PC-9 (cell line): Measurements from ENCODE around the gene VSTM2L. TPM values are rescaled to one million over a fixed set of nuclear protein-coding genes. Genes with fewer than 3 reads are reported as not detected.

Source experiments
- BruUV-seq: library from RNA; stranded (reverse); fragments of 400-500 nt; replicated peaks from 2 replicates; lab custom pipeline; 2021; lab: Mats Ljungman, UMichigan
- CTCF ChIA-PET: fragments of 300-600 bp; sonication (Branson Sonifier 250); formaldehyde crosslinking; loops from one replicate; lab custom pipeline; 2022; ENCODE audit warnings: antibody characterized with exemption; lab: Charles Lee
- POLR2A ChIA-PET: fragments of 300-600 bp; sonication (Branson Sonifier 250); formaldehyde crosslinking; loops from one replicate; lab custom pipeline; 2022; ENCODE audit warnings: antibody characterized with exemption; ENCODE audit not compliant: unreplicated experiment; lab: Charles Lee
- DNase-seq, 2 experiments: peaks; one replicate each; pipeline versions ENCODE4 v3.0.0 to v3.0.0-alpha.2; 2015 to 2022; ENCODE audit warnings: mixed read lengths in 1 of 2
- H2AFZ ChIP-seq: fragments of 200-600 bp; sonication (generic); 2 replicates; pipeline ENCODE4 v1.8.1; 2017; ENCODE audit warnings: antibody characterized with exemption
- H3F3A ChIP-seq: fragments of 200-600 bp; sonication (generic); 2 replicates; pipeline ENCODE4 v1.8.1; 2017; ENCODE audit warnings: antibody characterized with exemption, mild to moderate bottlenecking, low read depth; ENCODE audit not compliant: insufficient read depth
- H3K27ac ChIP-seq: fragments of 200-600 bp; sonication (generic); 2 replicates; pipeline ENCODE4 v1.6.1; 2016; ENCODE audit warnings: mixed run types
- H3K27me3 ChIP-seq: fragments of 200-600 bp; sonication (generic); 2 replicates; pipeline ENCODE4 v1.6.1; 2016; ENCODE audit warnings: low read depth, mixed run types; ENCODE audit not compliant: insufficient read depth
- H3K36me3 ChIP-seq: fragments of 200-600 bp; sonication (generic); 2 replicates; pipeline ENCODE4 v1.6.1; 2016; ENCODE audit warnings: low read depth, mixed run types
- H3K4me1 ChIP-seq: fragments of 200-600 bp; sonication (generic); replicated peaks from 2 replicates; pipeline ENCODE4 v1.6.1; 2016; ENCODE audit warnings: mixed run types; ENCODE audit not compliant: insufficient read depth
- H3K4me2 ChIP-seq: fragments of 200-600 bp; sonication (generic); 2 replicates; pipeline ENCODE4 v1.6.1; 2017; ENCODE audit warnings: mixed run types
- H3K4me3 ChIP-seq: fragments of 200-600 bp; sonication (generic); 2 replicates; pipeline ENCODE4 v1.6.1; 2016; ENCODE audit warnings: mixed run types
- H3K79me2 ChIP-seq: fragments of 200-600 bp; sonication (generic); 2 replicates; pipeline ENCODE4 v1.6.1; 2017; ENCODE audit warnings: low read depth, mixed run types
- H3K9me2 ChIP-seq: fragments of 200-600 bp; sonication (generic); 2 replicates; pipeline ENCODE4 v1.8.1; 2017; ENCODE audit warnings: mild to moderate bottlenecking; ENCODE audit not compliant: insufficient read depth
- H3K9me3 ChIP-seq: fragments of 200-600 bp; sonication (generic); 2 replicates; pipeline ENCODE4 v1.8.1; 2016; ENCODE audit warnings: low read depth; ENCODE audit not compliant: insufficient read depth
- H4K20me1 ChIP-seq: fragments of 200-600 bp; sonication (generic); 2 replicates; pipeline ENCODE4 v1.8.1; 2017; ENCODE audit not compliant: insufficient read depth
- EZH2 ChIP-seq: fragments of 200-600 bp; sonication (generic); IDR thresholded peaks from 2 replicates; pipeline ENCODE4 v1.8.0; 2017; ENCODE audit warnings: antibody characterized with exemption, low read depth
- intact Hi-C: fragments of 100-400 bp; cut with micrococcal nuclease; formaldehyde crosslinking; loops from one replicate; pipeline ENCODE4 v1.10.0; 2022; ENCODE audit not compliant: unreplicated experiment
- total RNA-seq: library from RNA; stranded (reverse); gene quantifications from 2 replicates; pipeline ENCODE4 v1.2.3, GENCODE V29; 2021
- TF ChIP-seq, protein P1 (sequence below): fragments of 200-600 bp; sonication (generic); conservative IDR thresholded peaks from 2 replicates; pipeline ENCODE4 v1.6.1; 2017; ENCODE audit warnings: mixed run types, antibody characterized with exemption, mild to moderate bottlenecking, moderate library complexity

The VSTM2L gene
- total RNA-seq, 1 experiment from 2014 or later: 1.4 TPM

DNA sequence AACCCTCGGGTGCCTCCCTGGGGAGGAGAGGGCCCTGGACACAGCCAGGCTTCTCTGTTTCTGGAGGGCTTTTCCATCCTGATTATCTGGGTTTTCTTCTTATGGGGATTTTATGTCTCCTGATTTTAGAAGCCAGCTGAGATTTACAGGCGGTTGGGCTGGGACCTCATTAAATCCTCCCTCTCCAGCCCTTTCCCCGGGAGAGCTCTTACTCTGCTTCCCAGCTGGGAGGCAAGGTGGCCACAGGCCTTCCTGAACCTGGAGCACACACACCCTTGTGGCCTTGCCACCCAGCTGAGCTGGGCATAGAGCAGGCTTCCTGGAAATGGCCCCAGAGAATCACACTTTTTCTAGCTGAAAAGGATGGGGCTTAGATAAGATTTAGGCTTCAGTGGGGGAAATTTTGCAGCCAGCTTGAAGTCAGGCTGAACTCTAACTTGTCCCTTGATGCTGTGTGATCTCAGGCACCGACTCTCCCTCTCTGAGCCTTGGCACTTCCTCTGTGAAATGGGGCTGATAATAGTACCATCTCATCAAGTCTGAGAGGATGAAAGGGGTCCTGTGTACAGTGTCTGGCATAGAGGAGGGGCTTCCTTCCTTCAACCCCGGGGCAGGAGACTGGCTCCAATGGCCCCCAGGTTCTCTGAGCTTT is 16.6 kb downstream of the VSTM2L start:
- peaks cover 51% of the 10 kb centered on the region for H3K27me3 ChIP-seq
- H3F3A ChIP-seq: no peaks in the 10 kb centered on the region
- BruUV-seq: no TSS peak
- no peaks in the 10 kb centered on the region for H3K79me2 ChIP-seq
- no peaks in the 10 kb centered on the region for H3K36me3 ChIP-seq
- 0 out of 2 replicates have a peak, but pooled peaks cover 4% of the 10 kb centered on the region for H4K20me1 ChIP-seq
- no peaks in the 10 kb centered on the region for H3K4me1 ChIP-seq
- intact Hi-C loops: no loop called here
- POLR2A ChIA-PET: interaction anchor here (0.6 kb wide), 1 partner anchor 27 kb away, joined by 3 read pairs; no protein-coding TSS in a partner anchor
- TF ChIP-seq, protein P1, sequence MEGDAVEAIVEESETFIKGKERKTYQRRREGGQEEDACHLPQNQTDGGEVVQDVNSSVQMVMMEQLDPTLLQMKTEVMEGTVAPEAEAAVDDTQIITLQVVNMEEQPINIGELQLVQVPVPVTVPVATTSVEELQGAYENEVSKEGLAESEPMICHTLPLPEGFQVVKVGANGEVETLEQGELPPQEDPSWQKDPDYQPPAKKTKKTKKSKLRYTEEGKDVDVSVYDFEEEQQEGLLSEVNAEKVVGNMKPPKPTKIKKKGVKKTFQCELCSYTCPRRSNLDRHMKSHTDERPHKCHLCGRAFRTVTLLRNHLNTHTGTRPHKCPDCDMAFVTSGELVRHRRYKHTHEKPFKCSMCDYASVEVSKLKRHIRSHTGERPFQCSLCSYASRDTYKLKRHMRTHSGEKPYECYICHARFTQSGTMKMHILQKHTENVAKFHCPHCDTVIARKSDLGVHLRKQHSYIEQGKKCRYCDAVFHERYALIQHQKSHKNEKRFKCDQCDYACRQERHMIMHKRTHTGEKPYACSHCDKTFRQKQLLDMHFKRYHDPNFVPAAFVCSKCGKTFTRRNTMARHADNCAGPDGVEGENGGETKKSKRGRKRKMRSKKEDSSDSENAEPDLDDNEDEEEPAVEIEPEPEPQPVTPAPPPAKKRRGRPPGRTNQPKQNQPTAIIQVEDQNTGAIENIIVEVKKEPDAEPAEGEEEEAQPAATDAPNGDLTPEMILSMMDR: no peak
- no peak for TF ChIP-seq EZH2
- no peak overlapping the region for H2AFZ ChIP-seq
- no peak overlapping the region for H3K4me3 ChIP-seq
- CTCF ChIA-PET: no interaction called here
- no peaks in the 10 kb centered on the region for H3K9me2 ChIP-seq
- H3K9me3 ChIP-seq: no peaks in the 10 kb centered on the region
- no peak overlapping the region for H3K27ac ChIP-seq
- no peak for DNase-seq
- no peak overlapping the region for H3K4me2 ChIP-seq

DNA sequence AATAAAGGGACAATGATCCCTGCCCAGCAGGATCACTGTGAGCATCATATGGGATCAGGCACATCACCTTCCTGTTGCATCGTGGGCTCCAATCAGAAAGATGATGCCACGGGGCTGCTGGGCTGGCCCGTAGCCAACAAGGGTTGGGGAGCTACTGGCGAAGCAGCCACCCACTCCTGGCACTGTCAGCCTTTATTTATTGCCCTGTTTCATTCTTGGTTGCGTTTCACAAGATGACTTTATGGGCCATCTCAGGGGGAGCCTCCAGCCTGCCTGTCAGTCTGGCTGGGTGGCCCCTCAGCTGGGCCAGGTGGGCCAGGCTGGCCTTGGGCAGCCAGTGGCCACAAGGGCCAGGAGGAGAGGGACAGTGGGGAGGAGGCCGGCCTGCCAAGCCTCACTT is 17.3 kb downstream of the VSTM2L start:
- Histone ChIP-seq H3K4me1 (no peaks in the 10 kb centered on the region), H3K4me3 (no peak overlapping the region), H3K36me3 (no peaks in the 10 kb centered on the region), H3F3A (no peaks in the 10 kb centered on the region), H3K9me2 (no peaks in the 10 kb centered on the region), H3K4me2 (no peak overlapping the region), H3K9me3 (no peaks in the 10 kb centered on the region), H3K27ac (no peak overlapping the region), H4K20me1 (0 out of 2 replicates have a peak, but pooled peaks cover 4% of the 10 kb centered on the region), H3K79me2 (no peaks in the 10 kb centered on the region), H2AFZ (no peak overlapping the region), H3K27me3 (peaks cover 54% of the 10 kb centered on the region)
- CTCF ChIA-PET: no interaction called here
- DNase-seq: no peak
- POLR2A ChIA-PET: interaction anchor here (0.6 kb wide), 2 partner anchors 26 to 322 kb away, joined by 3 to 7 read pairs; no protein-coding TSS in a partner anchor
- TF ChIP-seq EZH2: no peak
- TF ChIP-seq, protein P1: no peak
- intact Hi-C loops: no loop called here
- no TSS peak for BruUV-seq

DNA sequence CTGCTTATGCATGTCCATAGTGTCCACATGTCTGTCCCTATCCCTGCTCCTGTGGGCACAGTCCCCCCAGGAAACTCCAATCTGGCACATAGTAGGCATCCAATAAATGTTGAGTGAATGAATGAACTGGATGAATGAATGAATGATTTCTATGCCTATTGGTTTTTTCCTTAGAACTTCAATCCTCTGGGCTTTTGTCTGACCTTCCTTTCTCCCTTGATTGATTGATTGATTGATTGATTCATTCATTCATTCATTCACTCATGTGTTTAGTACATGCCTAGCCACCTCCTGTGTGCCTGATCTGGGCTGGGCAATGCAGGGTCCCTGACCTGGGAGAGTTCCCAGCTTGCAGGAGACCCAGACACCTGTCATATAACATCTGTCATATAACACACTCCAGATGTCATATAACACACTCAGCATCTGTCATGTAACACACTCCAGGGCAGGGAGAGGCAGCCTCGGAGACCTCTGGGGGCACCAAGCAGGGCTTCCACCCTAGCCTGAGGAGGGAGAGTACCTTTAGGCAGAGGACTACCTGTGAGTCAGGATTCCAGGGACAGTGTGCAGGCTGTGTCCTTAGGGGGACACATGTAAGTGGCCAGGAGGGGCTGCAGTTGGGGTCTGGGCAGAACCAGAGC is 17.9 kb downstream of the VSTM2L start:
- no peak for DNase-seq
- H3K27ac ChIP-seq: no peak overlapping the region
- POLR2A ChIA-PET: interaction anchor here (0.6 kb wide), 1 partner anchor 322 kb away, joined by 7 read pairs; no protein-coding TSS in a partner anchor
- no peak for TF ChIP-seq EZH2
- TF ChIP-seq, protein P1: no peak
- no peaks in the 10 kb centered on the region for H3K9me2 ChIP-seq
- H2AFZ ChIP-seq: no peak overlapping the region
- peaks cover 54% of the 10 kb centered on the region for H3K27me3 ChIP-seq
- H4K20me1 ChIP-seq: 0 out of 2 replicates have a peak, but pooled peaks cover 4% of the 10 kb centered on the region
- intact Hi-C loops: no loop called here
- H3K36me3 ChIP-seq: no peaks in the 10 kb centered on the region
- no peaks in the 10 kb centered on the region for H3F3A ChIP-seq
- no TSS peak for BruUV-seq
- no peak overlapping the region for H3K4me2 ChIP-seq
- no peaks in the 10 kb centered on the region for H3K4me1 ChIP-seq
- no peak overlapping the region for H3K4me3 ChIP-seq
- no peaks in the 10 kb centered on the region for H3K9me3 ChIP-seq
- CTCF ChIA-PET: no interaction called here
- H3K79me2 ChIP-seq: no peaks in the 10 kb centered on the region
